Vagina (tissue), 2 donors: ENCODE data around the gene ASCC3.

Experiments
- CTCF ChIP-seq, 3 experiments: fragments of 450-650 bp in 2 of 3; fragments of 200-600 bp in 1 of 3; sonication (generic) in 1 of 3; IDR thresholded peaks; one replicate each; pipeline ENCODE4 v1.5.1; 2017 to 2019; ENCODE audit warnings: antibody characterized with exemption in 3 of 3, mild to moderate bottlenecking in 2 of 3, moderate library complexity in 2 of 3
- POLR2AphosphoS5 ChIP-seq, 2 donors: sonication (generic); formaldehyde crosslinking; IDR thresholded peaks; one replicate each; pipeline ENCODE4 v1.9.0; 2017; ENCODE audit warnings: antibody characterized with exemption in 2 of 2, mild to moderate bottlenecking in 2 of 2, low read depth in 1 of 2; ENCODE audit not compliant: insufficient read depth in 1 of 2

- TF ChIP-seq CTCF (IDR thresholded peaks at IDR 0.05) (no peak), POLR2AphosphoS5 (IDR thresholded peaks at IDR 0.05; ENCODE audit: insufficient read depth in 1 of 2, low read depth in 1 of 2) (no peak)
Observed at GRCh38 chr6:100774681-100775080, 106.4 kb downstream of the ASCC3 start.
